Left colon (tissue), 2 donors: ENCODE results near the gene QRICH1. TPM values are rescaled to one million over a fixed set of nuclear protein-coding genes. Genes with fewer than 3 reads are reported as not detected.

Experiments
- ATAC-seq: fragments of 200-7000 bp; cut with Tn5 transposase; one replicate; pipeline ENCODE4 v1.9.1; 2020; ENCODE audit warnings: mild to moderate bottlenecking, moderate library complexity
- DNase-seq, 2 donors: peaks; one replicate each; pipeline ENCODE4 v3.0.0-alpha.2; 2020
- intact Hi-C, 2 donors: fragments of 100-400 bp; cut with DNase I in 1 of 2; cut with micrococcal nuclease in 1 of 2; formaldehyde crosslinking; loops; one replicate each; pipeline versions ENCODE4 v1.11.2 to v1.14.0; 2022; cut with DNase I, micrococcal nuclease
- long read RNA-seq: library from polyadenylated mRNA; unstranded; transcript quantifications from one replicate; pipeline ENCODE4 v2.0.0, GENCODE V29; 2021
- total RNA-seq, 2 donors: library from RNA; stranded (reverse); fragmentation: NEBNext Ultra II Directional; extraction: Animal tissue kit (Norgen Biotek cat#: 25700); gene quantifications; one replicate each; pipeline ENCODE4 v1.2.1, GENCODE V29; 2021
- donor health status: DM: no; HTN: no; CAD: no.
- donor health status: DM: yes; HTN: yes; CAD: no.

QRICH1 gene, protein sequence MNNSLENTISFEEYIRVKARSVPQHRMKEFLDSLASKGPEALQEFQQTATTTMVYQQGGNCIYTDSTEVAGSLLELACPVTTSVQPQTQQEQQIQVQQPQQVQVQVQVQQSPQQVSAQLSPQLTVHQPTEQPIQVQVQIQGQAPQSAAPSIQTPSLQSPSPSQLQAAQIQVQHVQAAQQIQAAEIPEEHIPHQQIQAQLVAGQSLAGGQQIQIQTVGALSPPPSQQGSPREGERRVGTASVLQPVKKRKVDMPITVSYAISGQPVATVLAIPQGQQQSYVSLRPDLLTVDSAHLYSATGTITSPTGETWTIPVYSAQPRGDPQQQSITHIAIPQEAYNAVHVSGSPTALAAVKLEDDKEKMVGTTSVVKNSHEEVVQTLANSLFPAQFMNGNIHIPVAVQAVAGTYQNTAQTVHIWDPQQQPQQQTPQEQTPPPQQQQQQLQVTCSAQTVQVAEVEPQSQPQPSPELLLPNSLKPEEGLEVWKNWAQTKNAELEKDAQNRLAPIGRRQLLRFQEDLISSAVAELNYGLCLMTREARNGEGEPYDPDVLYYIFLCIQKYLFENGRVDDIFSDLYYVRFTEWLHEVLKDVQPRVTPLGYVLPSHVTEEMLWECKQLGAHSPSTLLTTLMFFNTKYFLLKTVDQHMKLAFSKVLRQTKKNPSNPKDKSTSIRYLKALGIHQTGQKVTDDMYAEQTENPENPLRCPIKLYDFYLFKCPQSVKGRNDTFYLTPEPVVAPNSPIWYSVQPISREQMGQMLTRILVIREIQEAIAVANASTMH
- 10 to 100 TPM; 73.5 to 83.6 TPM for total RNA-seq
- long read RNA-seq, transcript QRICH1-202 (10 exons, 3,549 nt): major isoform, 5 of 18 reads
- long read RNA-seq, partial matches to known transcripts: 10 of 18 reads
- long read RNA-seq, other reads (novel, unspliced or antisense): 1 of 18 reads

DNA sequence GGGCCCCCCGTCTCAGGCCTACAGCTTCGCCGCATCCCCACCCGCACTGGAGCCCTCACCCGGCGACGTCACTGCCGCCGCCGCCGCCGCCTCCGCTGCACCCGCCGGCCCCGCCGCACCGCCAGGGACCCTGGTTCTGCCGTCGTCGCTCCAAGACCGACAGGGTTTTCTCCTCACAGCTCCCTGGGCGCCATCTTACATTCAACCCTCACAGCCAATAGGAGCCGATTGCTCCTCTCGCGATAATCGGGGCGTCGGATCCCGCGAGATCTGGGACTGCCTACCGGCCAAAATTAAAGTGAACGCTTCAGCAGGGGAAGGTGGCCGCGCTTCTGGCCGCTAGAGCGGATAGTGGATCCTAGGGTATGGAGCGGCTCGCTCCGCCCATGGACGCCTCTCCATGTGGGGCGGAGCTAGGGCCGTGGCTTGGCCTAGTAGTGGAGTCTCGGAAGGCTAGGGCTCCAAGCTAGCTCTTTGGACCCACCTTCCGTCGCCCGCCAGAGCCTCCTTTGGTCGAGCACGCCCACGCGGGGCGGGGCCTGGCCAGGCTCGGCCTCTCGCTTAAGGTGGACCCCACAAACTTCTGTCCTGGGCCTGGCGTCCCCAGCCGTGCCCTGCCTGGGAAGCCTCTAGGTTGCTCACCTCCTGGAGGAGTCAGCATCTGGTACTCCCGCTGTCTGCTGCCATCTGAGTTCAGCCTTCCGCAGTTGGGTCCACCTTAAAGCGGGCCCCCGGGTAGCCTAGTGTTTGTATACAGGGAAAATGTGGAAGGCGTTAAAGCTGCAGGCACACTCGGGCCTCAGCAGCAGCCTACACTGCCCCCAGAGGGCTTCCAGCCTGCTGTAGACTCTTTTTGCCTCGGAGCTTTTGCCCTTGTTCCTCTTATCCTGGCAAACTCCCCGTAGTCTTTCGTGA lies at the start of gene QRICH1:
Gene QRICH1 (minus strand): TSS at position 219 of the 915 bp plus-strand sequence. CDS start 17,054 bp downstream, outside the sequence.
- intact Hi-C loops: no loop called here
- DNase-seq (peak; percentile 97), ATAC-seq (peak; percentile 85)

DNA sequence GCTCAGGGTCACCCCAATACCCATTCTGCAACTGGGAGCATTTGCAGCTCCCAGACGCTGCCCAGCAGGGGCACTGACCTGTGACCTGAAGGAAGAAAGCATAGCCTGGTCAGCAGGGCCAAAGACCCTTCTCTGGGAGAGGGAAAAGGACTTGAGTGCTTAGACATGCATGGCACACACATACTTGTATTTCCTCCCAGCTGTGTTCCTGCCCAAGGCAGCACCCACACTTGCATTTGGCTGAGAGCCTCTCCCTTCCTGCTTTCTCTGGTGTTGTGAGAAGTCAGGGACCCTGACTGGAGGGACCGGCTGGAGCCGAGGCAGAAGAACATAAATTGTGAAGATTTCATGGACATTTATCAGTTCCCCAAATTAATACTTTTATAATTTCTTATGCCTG lies 46.2 kb upstream of the QRICH1 start:
- DNase-seq (no peak), ATAC-seq (no peak)
- intact Hi-C loops: no loop called here

DNA sequence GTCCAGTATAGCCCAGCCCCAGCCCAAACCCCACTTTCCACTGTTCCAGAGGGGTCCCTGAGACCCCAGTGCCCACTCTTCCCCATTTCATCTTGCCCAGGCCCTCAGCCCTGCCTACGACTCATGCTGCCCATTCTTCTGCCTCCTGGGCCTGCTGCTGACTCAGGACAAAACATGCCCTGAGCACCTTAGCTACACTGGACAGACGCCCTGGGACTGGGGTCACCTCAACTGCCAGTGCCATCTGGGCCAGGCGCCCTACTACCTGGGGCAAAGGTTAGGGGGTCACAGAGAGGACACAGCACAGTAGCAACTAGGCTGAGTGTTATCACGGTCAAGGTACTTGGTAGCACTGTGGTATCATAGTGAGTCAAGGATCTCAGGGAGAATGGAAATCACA lies 41.6 kb upstream of the QRICH1 start:
- intact Hi-C loops: no loop called here
- DNase-seq: no peak
- ATAC-seq: no peak

DNA sequence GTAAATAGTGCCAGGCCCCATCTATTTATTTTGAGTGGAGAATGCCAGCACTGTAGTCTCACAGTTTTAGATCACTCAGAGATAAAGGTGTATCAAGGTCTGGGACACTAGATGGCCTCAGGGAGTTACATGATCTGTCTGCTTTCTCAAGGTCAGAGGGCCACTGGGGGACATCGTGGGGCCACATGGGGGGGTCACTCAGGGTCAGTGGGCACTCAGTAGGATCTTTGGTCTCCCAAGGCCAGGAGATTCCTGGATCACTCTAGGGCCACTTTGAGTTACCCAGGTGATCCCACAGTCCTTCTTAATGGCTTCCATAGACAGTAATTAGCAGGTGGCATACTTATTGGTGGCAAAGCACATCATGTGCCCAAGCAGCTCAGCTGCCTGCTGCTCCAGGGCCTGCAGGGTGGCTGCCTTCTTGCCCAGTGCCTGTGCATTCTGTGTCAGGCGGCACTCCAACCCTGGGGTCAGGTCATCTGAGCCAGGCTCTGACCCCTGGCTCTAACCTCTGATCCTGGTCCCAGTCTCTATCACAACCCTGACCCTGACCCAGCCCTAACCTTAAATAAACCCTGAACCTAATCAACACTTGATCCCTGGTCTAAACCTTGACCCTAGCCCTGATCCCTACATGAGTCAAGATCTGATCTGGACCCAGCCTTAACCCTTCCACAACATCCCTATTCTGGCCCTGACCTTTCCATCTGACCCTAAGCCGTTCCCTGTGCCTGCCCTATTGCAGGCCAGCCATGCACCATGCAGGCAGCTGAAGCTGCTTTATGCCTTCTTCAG lies 40.8 kb upstream of the QRICH1 start:
- intact Hi-C loops: no loop called here
- no peak for ATAC-seq
- no peak for DNase-seq

DNA sequence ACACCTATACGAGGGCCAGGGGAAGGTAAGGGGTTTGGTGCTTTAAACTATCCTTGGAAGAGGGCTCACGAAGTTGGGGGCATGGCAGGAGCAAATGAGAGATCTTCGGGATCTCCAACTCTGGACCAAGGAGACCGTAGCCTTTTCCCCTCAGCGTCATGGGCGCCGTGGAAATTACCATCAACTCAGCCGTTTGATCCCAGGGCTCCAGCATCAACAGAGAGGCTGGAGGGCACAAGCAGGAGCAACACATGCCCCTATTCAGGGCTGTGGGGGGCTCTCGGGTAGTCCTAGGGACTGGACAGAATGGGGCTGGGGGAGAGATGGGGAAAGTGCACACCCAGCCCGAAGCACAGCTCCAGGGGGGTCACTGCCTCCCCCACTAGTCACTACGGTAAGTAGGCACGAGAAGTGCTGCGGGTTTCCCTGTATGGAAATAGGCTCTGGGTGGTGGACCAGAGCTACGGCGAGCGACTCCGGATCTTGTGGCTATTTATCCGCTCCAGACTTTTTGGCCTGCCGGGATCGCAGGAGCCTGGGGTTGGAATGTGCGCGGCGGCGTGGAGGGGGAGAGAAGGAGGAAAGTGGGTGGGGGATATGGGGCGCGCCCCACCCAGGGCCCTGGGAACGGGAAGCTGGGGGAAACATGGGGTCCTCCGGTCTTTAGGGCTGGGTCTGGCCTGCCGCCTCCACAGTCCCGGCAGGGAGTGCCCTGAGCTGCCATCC lies 39.5 kb upstream of the QRICH1 start:
- ATAC-seq (peak; percentile 86), DNase-seq (peak; percentile 84 to 85)
- intact Hi-C loops: no loop called here

DNA sequence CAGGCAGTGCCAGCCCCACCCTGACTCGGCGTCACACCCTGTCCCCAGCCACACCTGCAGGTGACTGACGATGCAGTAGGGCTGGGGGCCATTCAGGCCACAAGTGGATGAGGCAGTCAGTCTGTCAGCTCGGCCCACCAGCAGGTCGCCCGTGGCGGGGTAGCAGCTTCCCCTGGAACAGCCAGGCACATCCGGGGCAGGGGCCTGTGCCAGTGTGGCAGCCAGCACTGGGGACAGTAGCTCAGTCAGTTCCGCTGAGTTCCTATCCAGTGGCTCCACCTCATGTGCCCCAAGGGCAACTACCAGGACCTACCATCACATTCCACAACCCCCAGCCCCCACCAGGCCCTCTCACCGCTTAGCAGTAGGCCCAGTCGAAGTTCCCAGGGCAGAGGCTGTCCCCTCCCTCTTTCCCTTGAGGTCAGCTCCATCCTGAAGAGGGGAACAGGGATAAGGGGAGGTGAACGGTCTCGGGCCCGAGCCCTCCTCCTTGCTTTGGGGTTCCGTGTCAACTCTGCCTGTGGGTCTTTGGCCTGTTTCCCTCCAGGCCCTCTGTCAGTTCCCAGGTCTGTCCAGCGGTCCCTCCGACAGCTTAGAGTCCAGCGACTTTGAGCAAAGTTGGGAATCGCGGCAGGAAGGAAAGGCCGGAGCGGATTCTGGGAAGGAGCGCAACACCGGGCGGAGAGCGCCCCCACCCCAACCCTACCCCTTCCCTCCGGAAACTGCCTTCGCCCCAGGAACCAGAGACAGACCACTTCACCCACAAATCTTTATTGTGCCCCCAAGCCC lies 38.8 kb upstream of the QRICH1 start, which contains the start of gene LAMB2:
Gene LAMB2 (minus strand): TSS at position 614 of the 789 bp plus-strand sequence. CDS start 183 bp downstream, at position 431.
- DNase-seq: peak; percentile 74 to 75
- intact Hi-C loops: no loop called here
- ATAC-seq: peak; percentile 74

DNA sequence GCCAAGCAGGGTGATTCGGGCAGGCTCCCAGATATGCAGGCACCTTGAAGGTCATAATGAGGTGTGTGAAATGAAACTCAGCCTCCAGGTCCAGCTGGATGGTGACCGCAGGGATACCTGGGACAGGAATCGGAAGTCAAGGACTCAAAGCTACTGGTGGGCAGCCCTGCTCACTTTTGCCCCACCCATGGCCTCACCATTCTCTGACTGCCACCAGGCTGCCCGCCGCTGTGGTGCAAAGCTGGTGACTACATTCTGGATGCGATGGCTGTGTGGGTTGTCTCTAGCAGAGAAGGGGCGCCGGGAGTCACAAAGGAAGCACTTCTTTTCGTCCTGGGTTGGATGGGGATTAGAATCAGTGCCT lies 38.2 kb upstream of the QRICH1 start:
- no peak for ATAC-seq
- intact Hi-C loops: no loop called here

DNA sequence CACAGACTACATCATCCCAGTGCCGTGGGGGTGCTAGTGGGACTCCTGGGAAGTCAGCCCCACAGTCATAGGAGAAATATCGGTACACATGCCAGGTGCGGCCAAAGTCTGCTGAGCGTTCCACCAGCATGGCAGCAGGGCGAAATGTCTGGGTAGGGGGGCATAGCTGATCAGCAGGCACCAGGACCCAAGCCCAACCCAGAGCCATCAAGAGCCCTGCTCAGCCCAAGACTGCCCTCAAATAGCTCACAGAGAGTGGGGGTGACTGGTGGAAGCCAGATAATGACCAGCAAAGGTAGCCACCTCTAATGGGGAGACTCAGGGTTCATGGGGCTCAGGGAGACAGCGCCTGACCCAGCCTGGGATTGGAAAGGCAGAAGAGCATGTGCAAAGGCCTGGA lies 37.7 kb upstream of the QRICH1 start:
- intact Hi-C loops: no loop called here
- DNase-seq: no peak
- ATAC-seq: no peak

More for the DNA sequence above, 38.2 kb upstream of the QRICH1 start:
- no peak for DNase-seq

DNA sequence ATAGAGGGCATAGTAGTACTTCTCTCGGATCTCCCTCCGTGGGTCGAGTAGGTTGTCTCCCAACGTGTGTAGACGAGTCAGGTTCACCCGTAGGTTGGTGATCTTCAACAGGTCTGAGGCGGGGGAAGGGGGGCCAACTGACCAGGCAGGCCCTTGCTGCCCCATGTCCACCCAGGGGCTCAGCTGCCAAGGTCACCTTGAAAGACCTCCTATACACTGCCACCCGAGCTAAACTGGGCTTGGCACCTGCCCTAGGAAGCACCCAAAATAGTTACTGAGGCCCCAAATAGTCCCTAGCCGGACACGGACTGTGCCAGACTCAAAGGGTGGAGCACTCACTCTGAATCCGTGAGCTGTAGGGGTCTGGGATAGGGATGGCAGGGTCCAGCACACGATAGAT lies 37.2 kb upstream of the QRICH1 start:
- intact Hi-C loops: no loop called here
- no peak for ATAC-seq
- DNase-seq: no peak

DNA sequence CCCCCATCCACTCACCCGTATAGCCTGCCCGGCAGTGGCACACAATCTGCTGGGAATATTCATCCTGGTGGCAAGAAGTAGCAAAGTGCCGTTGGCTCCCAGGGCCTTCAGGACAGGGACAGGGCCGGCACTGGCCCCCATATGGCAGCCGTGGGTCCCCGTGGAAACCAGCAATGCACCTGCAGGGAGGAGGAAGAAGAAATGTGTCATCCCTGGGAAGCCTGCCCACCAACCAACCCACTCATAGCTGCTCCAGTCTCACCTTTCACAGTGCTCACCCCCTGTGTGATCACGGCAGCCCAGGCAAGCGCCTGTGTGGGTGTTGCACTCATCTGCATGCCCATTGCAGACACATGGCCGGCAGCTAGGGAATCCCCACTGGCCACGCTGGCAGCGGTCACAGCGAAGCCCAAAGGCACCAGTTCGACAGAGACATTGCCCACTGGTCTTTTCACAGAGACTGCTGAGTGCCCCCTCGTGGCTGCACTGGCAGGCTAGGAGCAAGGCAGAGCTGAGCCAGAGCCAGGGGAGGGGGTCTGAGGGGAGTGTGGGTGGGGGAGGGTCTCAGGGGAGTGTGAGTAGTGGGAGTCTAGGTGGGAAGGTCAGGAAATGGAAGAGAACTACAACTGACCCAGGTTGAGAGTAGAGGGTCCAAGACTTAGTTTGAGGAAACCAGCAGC lies 31.3 kb upstream of the QRICH1 start:
- intact Hi-C loops: no loop called here
- DNase-seq (no peak), ATAC-seq (no peak)

DNA sequence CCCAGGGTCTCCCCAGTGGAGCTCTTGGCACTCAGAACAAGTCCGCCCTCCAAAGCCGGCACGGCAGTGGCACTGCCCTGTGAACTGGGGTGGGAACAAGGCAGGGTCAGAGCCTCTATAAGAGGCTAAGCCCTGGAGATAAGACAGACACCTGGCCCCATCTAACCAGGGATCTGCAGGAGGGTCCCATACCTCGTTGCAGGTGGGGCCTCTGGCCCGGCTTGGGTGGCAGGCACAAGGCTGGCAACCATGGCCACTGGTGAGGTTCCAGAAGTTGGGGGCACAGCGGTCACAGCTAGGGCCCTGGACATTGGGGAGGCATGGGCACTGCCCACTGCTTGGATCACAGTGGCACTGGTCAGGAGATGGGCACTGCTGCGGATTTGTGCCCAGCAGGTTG lies 30.3 kb upstream of the QRICH1 start:
- DNase-seq (no peak), ATAC-seq (no peak)
- intact Hi-C loops: no loop called here

DNA sequence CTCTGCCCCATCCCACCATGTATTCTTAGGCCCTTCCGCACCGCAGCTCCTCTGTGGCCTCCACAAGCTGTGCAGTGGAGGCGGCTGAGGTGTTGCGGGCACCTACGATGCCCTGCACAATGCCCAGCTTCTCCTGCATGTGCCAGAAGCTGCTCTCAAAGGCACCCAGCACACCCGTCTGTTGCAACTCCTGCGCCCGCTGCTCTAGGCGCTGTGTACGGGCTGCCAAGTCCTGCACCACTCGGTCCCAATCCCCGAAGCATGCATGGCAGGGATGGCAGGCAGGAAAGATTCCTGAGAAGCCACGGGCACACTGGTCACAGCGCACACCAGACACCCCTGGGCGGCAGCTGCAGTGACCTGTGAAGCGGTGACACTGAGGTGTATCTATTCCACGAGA lies 29.8 kb upstream of the QRICH1 start:
- no peak for DNase-seq
- no peak for ATAC-seq
- intact Hi-C loops: no loop called here

DNA sequence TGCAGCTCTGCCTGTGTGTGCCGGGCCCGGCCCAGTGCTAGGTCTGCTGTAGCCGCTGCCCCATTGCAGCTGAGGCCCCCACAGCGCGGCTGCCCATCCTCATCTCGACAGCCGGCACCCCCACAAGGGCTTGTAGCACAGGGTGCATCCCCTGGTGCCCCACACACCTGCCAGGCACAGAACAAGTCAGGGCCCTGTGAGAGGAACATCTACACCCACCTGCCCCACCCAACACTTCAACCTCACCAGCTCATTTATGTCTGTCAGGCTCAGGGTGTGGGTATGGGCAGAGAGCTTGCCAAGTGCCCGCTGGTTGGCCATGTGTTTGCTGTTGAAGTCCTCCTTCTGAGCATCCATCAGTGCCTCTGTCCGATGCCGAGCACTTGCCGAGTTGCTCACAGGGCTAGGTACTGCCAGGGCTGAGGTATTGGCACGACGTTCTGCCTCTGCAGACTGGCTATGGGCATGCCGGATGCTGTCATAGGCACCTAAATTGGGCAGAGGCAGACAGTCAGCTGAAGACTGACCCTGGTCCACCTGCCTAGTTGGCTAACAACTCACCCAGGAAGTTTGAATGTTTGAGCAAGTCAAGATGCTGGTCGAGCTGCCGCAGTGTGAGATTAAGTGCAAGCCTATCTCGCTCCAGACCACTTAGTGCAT lies 29.1 kb upstream of the QRICH1 start:
- no peak for ATAC-seq
- intact Hi-C loops: no loop called here
- no peak for DNase-seq

DNA sequence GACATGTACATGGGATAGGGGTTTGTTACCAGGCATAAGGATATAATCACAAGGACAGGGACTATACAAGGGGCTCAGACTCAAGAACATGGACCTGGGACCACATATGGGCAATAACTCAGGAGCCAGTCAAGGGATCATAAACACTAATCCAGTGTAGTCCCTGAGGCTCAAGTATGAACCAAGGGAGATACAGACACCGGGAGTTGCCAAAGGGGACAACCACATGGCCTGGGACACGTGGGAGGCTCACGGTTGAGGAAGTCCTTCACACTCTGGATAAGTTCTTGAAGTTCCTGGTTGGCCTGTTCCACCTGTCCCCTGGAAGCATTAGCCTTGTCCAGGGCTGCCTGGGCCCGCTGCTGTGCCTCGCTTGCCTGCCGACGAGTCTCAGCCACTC lies 28.6 kb upstream of the QRICH1 start:
- ATAC-seq: no peak
- DNase-seq: no peak
- intact Hi-C loops: no loop called here

DNA sequence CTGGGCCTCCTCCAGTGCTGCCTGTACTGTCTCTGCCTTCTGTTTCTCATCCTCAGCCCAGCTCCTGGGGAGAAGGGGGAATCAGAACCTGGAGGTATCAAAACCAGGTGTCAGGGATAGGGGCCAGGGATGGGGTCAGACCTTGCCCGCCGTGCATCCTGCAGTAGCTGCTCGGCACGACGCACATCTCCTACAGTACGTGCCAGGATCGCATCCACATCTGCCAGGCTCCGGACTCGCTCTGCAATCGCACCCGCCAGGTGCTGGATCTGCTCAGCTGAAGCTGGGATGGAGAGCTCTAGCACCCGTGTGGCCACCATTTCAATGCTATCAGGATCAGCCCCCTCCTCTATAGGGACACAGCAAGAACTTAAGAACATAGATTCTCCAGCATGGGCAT lies 28.2 kb upstream of the QRICH1 start:
- no peak for DNase-seq
- no peak for ATAC-seq
- intact Hi-C loops: no loop called here
